MCF 10A (cell line): Measurements from ENCODE around the gene LAS1L. TPM values are rescaled to one million over a fixed set of nuclear protein-coding genes. Genes with fewer than 3 reads are reported as not detected.
A peak's percentile ranks its signal among the peaks of the same experiment; 100 is the strongest.

Experiments
- Bru-seq: library from RNA; stranded (reverse); fragments of 400-500 nt; gene quantifications from one replicate; lab custom pipeline; 2021; lab: Mats Ljungman, UMichigan
- BruChase-seq, 2 experiments: library from RNA; stranded (reverse); fragments of 400-500 nt; gene quantifications; one replicate each; lab custom pipeline; 2021; lab: Mats Ljungman, UMichigan
- BruUV-seq: library from RNA; stranded (reverse); fragments of 400-500 nt; replicated peaks from 2 replicates; lab custom pipeline; 2021; lab: Mats Ljungman, UMichigan
- CTCF ChIA-PET: fragments of 300-600 bp; sonication (Branson Sonifier 250); formaldehyde crosslinking; extraction: SDS; loops from one replicate; lab custom pipeline; 2021; ENCODE audit warnings: antibody characterized with exemption, inconsistent platforms; lab: Yijun Ruan, JAX
- POLR2A ChIA-PET: fragments of 300-600, 350-650 bp; sonication (Branson Sonifier 250); formaldehyde crosslinking; extraction: SDS; loops from one replicate; lab custom pipeline; 2020; ENCODE audit warnings: antibody characterized with exemption, inconsistent platforms; lab: Yijun Ruan, JAX
- DNase-seq: peaks from one replicate; pipeline ENCODE4 v3.0.0-alpha.2; 2018; ENCODE audit not compliant: unreplicated experiment
- H3K27ac Mint-ChIP-seq: one replicate; pipeline ENCODE4 v1.8.0; 2022; ENCODE audit warnings: mild to moderate bottlenecking, low read depth, mixed read lengths; ENCODE audit not compliant: unreplicated experiment
- H3K27me3 Mint-ChIP-seq: one replicate; pipeline ENCODE4 v1.8.0; 2022; ENCODE audit warnings: mixed read lengths; ENCODE audit not compliant: insufficient read depth, unreplicated experiment
- H3K36me3 Mint-ChIP-seq: one replicate; pipeline ENCODE4 v1.8.0; 2022; ENCODE audit warnings: mild to moderate bottlenecking, moderate library complexity, mixed read lengths; ENCODE audit not compliant: insufficient read depth, unreplicated experiment
- H3K4me1 Mint-ChIP-seq: one replicate; pipeline ENCODE4 v1.8.0; 2022; ENCODE audit warnings: mixed read lengths; ENCODE audit not compliant: insufficient read depth, unreplicated experiment
- H3K4me3 Mint-ChIP-seq: one replicate; pipeline ENCODE4 v1.8.0; 2022; ENCODE audit warnings: mild to moderate bottlenecking, moderate library complexity, mixed read lengths; ENCODE audit not compliant: unreplicated experiment
- H3K9me3 Mint-ChIP-seq: one replicate; pipeline ENCODE4 v1.8.0; 2022; ENCODE audit warnings: mixed read lengths; ENCODE audit not compliant: unreplicated experiment
- CTCF ChIP-seq: fragments of 200-600 bp; IDR thresholded peaks from one replicate; pipeline ENCODE4 v1.8.0; 2022; ENCODE audit warnings: antibody characterized with exemption, mild to moderate bottlenecking; ENCODE audit not compliant: unreplicated experiment
- intact Hi-C: fragments of 100-400 bp; cut with micrococcal nuclease; formaldehyde crosslinking; loops from 2 replicates; pipeline ENCODE4 v1.14.1; 2022
- long read RNA-seq: library from polyadenylated mRNA; stranded (forward); transcript quantifications from one replicate; pipeline ENCODE4 v2.0.0, GENCODE V29; 2022
- total RNA-seq: library from RNA; stranded (reverse); gene quantifications from 2 replicates; pipeline ENCODE4 v1.2.3, GENCODE V29; 2022

The LAS1L gene
- total RNA-seq (42.2 and 49.8 TPM in 2 replicates), Bru-seq, nascent RNA (percentile 73 among the genes with signal in this experiment), BruChase-seq, experiment 1, labeled RNA remaining after a 6-hour chase (percentile 77 among the genes with signal in this experiment), BruChase-seq, experiment 2, labeled RNA remaining after a 2-hour chase (percentile 74 among the genes with signal in this experiment)
- long read RNA-seq, transcript LAS1L-203 (14 exons, 2,439 nt) = minor isoform, 20 of 241 reads
- long read RNA-seq, transcript LAS1L-202 (13 exons, 2,386 nt) = major isoform, 169 of 241 reads
- long read RNA-seq, partial matches to known transcripts = 9 of 241 reads
- long read RNA-seq, other reads (novel, unspliced or antisense) = 43 of 241 reads

GRCh38 chrX:65534450-65535292, at the start of gene LAS1L:
Gene LAS1L (minus strand): TSS chrX:65534787. CDS start chrX:65534715, 72 bp downstream.
- CTCF ChIA-PET = no interaction called here
- Mint-ChIP-seq H3K9me3 (no peaks in the 10 kb centered on the region), H3K27me3 (no peaks in the 10 kb centered on the region), H3K36me3 (peaks cover 23% of the 10 kb centered on the region), H3K4me1 (no peaks in the 10 kb centered on the region), H3K27ac (peak within 1 kb of the TSS; percentile 76), H3K4me3 (peak within 1 kb of the TSS; percentile 79)
- TF ChIP-seq CTCF = no peak
- intact Hi-C loops = loop anchor here (10.0 kb wide), 1 partner anchor 1330 kb away; the partner anchor contains the start of gene AMER1
- POLR2A ChIA-PET = interaction anchor here (0.6 to 1.3 kb wide), 5 partner anchors 9 to 1329 kb away, joined by 3 to 5 read pairs (median 3); partner anchors contain the start of genes AMER1 and ZC4H2
- DNase-seq = peak; percentile 93
- no TSS peak for BruUV-seq

- Mint-ChIP-seq H3K27me3 (no peaks in the 10 kb centered on the region), H3K27ac (no peak overlapping the region), H3K4me1 (peaks cover 9% of the 10 kb centered on the region), H3K9me3 (no peaks in the 10 kb centered on the region), H3K4me3 (no peak overlapping the region), H3K36me3 (no peaks in the 10 kb centered on the region)
- no peak for TF ChIP-seq CTCF
- no peak for DNase-seq
- CTCF ChIA-PET = interaction anchor here (0.6 to 4.2 kb wide), 12 partner anchors 12 to 1150 kb away, joined by 3 to 33 read pairs (median 4); no protein-coding TSS in a partner anchor
- no TSS peak for BruUV-seq
- intact Hi-C loops = loop anchor here (1.0 to 2.0 kb wide), 3 partner anchors 404 to 1149 kb away; no protein-coding TSS in a partner anchor
- POLR2A ChIA-PET = no interaction called here
Observed at GRCh38 chrX:65582450-65583082, 48.0 kb upstream of the LAS1L start.

- intact Hi-C loops = loop anchor here (1.0 to 2.0 kb wide), 3 partner anchors 405 to 1150 kb away; no protein-coding TSS in a partner anchor
- no TSS peak for BruUV-seq
- Mint-ChIP-seq H3K4me3 (no peak overlapping the region), H3K27me3 (no peaks in the 10 kb centered on the region), H3K36me3 (no peaks in the 10 kb centered on the region), H3K9me3 (no peaks in the 10 kb centered on the region), H3K4me1 (peaks cover 5% of the 10 kb centered on the region), H3K27ac (no peak overlapping the region)
- TF ChIP-seq CTCF = peak; percentile 60
- POLR2A ChIA-PET = no interaction called here
- CTCF ChIA-PET = interaction anchor here (0.6 to 4.2 kb wide), 22 partner anchors 11 to 1183 kb away, joined by 3 to 33 read pairs (median 4); no protein-coding TSS in a partner anchor
- peak; percentile 72 for DNase-seq
Observed at GRCh38 chrX:65581661-65582339, 47.2 kb upstream of the LAS1L start.
